ENCODE results near the gene CAMK2B.

DNA sequence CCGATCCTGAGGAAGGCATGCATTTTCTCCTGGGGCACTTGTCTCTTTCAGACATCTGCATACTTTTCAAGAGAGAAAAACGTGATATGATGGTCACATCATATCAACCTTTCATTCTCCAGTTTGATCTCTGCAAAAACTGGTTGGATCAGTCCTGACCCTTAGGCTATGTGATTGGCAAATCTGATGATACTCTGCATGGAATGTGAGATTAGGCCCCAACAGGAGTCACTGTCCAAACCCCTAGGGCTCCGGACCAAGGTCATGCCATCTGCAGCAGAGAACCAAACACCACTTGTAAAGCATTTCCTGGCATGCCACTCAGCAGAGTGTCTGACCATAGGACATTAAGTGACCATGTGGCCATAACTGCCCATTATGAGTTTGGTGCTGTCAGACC lies 144.8 kb downstream of the CAMK2B start:
- TF ChIP-seq, protein P1, sequence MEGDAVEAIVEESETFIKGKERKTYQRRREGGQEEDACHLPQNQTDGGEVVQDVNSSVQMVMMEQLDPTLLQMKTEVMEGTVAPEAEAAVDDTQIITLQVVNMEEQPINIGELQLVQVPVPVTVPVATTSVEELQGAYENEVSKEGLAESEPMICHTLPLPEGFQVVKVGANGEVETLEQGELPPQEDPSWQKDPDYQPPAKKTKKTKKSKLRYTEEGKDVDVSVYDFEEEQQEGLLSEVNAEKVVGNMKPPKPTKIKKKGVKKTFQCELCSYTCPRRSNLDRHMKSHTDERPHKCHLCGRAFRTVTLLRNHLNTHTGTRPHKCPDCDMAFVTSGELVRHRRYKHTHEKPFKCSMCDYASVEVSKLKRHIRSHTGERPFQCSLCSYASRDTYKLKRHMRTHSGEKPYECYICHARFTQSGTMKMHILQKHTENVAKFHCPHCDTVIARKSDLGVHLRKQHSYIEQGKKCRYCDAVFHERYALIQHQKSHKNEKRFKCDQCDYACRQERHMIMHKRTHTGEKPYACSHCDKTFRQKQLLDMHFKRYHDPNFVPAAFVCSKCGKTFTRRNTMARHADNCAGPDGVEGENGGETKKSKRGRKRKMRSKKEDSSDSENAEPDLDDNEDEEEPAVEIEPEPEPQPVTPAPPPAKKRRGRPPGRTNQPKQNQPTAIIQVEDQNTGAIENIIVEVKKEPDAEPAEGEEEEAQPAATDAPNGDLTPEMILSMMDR (conservative IDR thresholded peaks at IDR 0.05; ENCODE audit: low read length), result no peak
- TF ChIP-seq EZH2phosphoT487 (IDR thresholded peaks at IDR 0.05; ENCODE audit: borderline replicate concordance), result no peak

Measured in Loucy (cell line).